GM23338 (cell line): ENCODE data around the gene PRKAR1B. TPM values are rescaled to one million over a fixed set of nuclear protein-coding genes. Genes with fewer than 3 reads are reported as not detected.

Experiments
- ATAC-seq: fragments of 200-7000 bp; cut with Tn5 transposase; 3 replicates; pipeline ENCODE4 v1.9.1; 2020
- DNase-seq: peaks from one replicate; pipeline ENCODE4 v3.0.0-alpha.2; 2015; ENCODE audit warnings: low spot score
- H2AFZ ChIP-seq: fragments of 200-600 bp; sonication (generic); 2 replicates; pipeline ENCODE4 v1.8.0; 2016; ENCODE audit warnings: antibody characterized with exemption, mild to moderate bottlenecking, moderate library complexity
- H3F3A ChIP-seq: fragments of 200-600 bp; sonication (generic); replicated peaks from 2 replicates; pipeline ENCODE4 v1.8.0; 2017; ENCODE audit warnings: antibody characterized with exemption, mixed run types, low read depth
- H3K27ac ChIP-seq: fragments of 200-600 bp; sonication (generic); 2 replicates; pipeline ENCODE4 v1.6.1; 2016; ENCODE audit warnings: low read depth
- H3K27me3 ChIP-seq: fragments of 200-600 bp; sonication (generic); 2 replicates; pipeline ENCODE4 v1.8.0; 2016; ENCODE audit warnings: mild to moderate bottlenecking, mixed run types, moderate library complexity; ENCODE audit not compliant: insufficient read depth
- H3K36me3 ChIP-seq: fragments of 200-600 bp; sonication (generic); 2 replicates; pipeline ENCODE4 v1.8.0; 2016; ENCODE audit warnings: mild to moderate bottlenecking; ENCODE audit not compliant: insufficient read depth
- H3K4me1 ChIP-seq: fragments of 200-600 bp; sonication (generic); 2 replicates; pipeline ENCODE4 v1.8.0; 2016; ENCODE audit warnings: mild to moderate bottlenecking, moderate library complexity; ENCODE audit not compliant: insufficient read depth
- H3K4me2 ChIP-seq: fragments of 200-600 bp; sonication (generic); 2 replicates; pipeline ENCODE4 v1.7.1; 2017; ENCODE audit warnings: mixed run types
- H3K4me3 ChIP-seq: fragments of 200-600 bp; sonication (generic); 2 replicates; pipeline ENCODE4 v1.6.1; 2016; ENCODE audit warnings: mixed run types
- H3K79me2 ChIP-seq: fragments of 200-600 bp; sonication (generic); replicated peaks from 2 replicates; pipeline ENCODE4 v1.8.0; 2017; ENCODE audit warnings: mild to moderate bottlenecking; ENCODE audit not compliant: insufficient read depth
- H3K9me2 ChIP-seq: fragments of 200-600 bp; sonication (generic); 2 replicates; pipeline ENCODE4 v1.8.0; 2017; ENCODE audit not compliant: insufficient read depth
- H4K20me1 ChIP-seq: fragments of 200-600 bp; sonication (generic); replicated peaks from 2 replicates; pipeline ENCODE4 v1.8.0; 2017; ENCODE audit warnings: mild to moderate bottlenecking; ENCODE audit not compliant: insufficient read depth
- H3K27ac Mint-ChIP-seq: 2 replicates; pipeline ENCODE4 v1.8.0; 2020; ENCODE audit warnings: inconsistent platforms, mild to moderate bottlenecking, moderate library complexity, mixed read lengths
- H3K27me3 Mint-ChIP-seq: 3 replicates; pipeline ENCODE4 v1.8.0; 2022; ENCODE audit warnings: low read depth, mild to moderate bottlenecking, moderate library complexity, mixed read lengths, inconsistent platforms; ENCODE audit not compliant: insufficient read depth, poor library complexity
- H3K36me3 Mint-ChIP-seq: 3 replicates; pipeline ENCODE4 v1.8.0; 2021; ENCODE audit warnings: low read depth, mild to moderate bottlenecking, inconsistent platforms, moderate library complexity, mixed read lengths
- H3K4me1 Mint-ChIP-seq: 3 replicates; pipeline ENCODE4 v1.8.0; 2020; ENCODE audit warnings: mild to moderate bottlenecking, inconsistent platforms, mixed read lengths
- H3K4me3 Mint-ChIP-seq: 3 replicates; pipeline ENCODE4 v1.8.0; 2021; ENCODE audit warnings: moderate library complexity, mild to moderate bottlenecking, inconsistent platforms, mixed read lengths
- H3K9me3 Mint-ChIP-seq: 3 replicates; pipeline ENCODE4 v1.8.0; 2020; ENCODE audit warnings: moderate library complexity, mild to moderate bottlenecking, inconsistent platforms, mixed read lengths
- CREB1 ChIP-seq: fragments of 250-450 bp; sonication (Bioruptor Pico); IDR thresholded peaks from 2 replicates; pipeline ENCODE4 v1.5.0; 2020; ENCODE audit warnings: low read depth, mild to moderate bottlenecking, moderate library complexity
- CTCF ChIP-seq, 2 experiments: fragments of 200-600 bp in 1 of 2; sonication (generic) in 1 of 2; conservative IDR thresholded peaks; 2 replicates each; pipeline versions ENCODE4 v1.5.1 to v1.6.1; 2016 to 2017; ENCODE audit warnings: antibody characterized with exemption in 2 of 2, low read depth in 2 of 2, mild to moderate bottlenecking in 2 of 2, moderate library complexity in 1 of 2
- ETS1 ChIP-seq: IDR thresholded peaks from 2 replicates; pipeline ENCODE4 v1.6.1; 2016; ENCODE audit warnings: antibody characterized with exemption
- EZH2 ChIP-seq: fragments of 200-600 bp; sonication (generic); IDR thresholded peaks from one replicate; pipeline ENCODE4 v1.8.0; 2017; ENCODE audit warnings: antibody characterized with exemption, mild to moderate bottlenecking, low read depth; ENCODE audit not compliant: unreplicated experiment
- JUNB ChIP-seq: IDR thresholded peaks from one replicate; pipeline ENCODE4 v1.6.1; 2016; ENCODE audit warnings: antibody characterized with exemption; ENCODE audit not compliant: unreplicated experiment
- POLR2AphosphoS5 ChIP-seq: IDR thresholded peaks from 2 replicates; pipeline ENCODE4 v1.6.1; 2016; ENCODE audit warnings: antibody characterized with exemption, low read depth
- REST ChIP-seq: IDR thresholded peaks from one replicate; pipeline ENCODE4 v1.6.1; 2018; ENCODE audit warnings: antibody characterized with exemption; ENCODE audit not compliant: unreplicated experiment
- STAT1 ChIP-seq: IDR thresholded peaks from one replicate; pipeline ENCODE4 v1.6.1; 2016; ENCODE audit warnings: antibody characterized with exemption; ENCODE audit not compliant: unreplicated experiment
- ZNF331 ChIP-seq: fragments of 250-450 bp; sonication (Bioruptor Pico); IDR thresholded peaks from 2 replicates; pipeline ENCODE4 v1.5.0; 2020; ENCODE audit warnings: low read depth, mild to moderate bottlenecking, moderate library complexity
- ZNF462 ChIP-seq: fragments of 250-450 bp; sonication (Bioruptor Pico); IDR thresholded peaks from 2 replicates; pipeline ENCODE4 v1.5.0; 2020; ENCODE audit warnings: mild to moderate bottlenecking, moderate library complexity
- polyA plus RNA-seq: library from polyadenylated mRNA; unstranded; fragments of >200 nt; fragmentation: Nextera tagmentation; extraction: Ambion mirVana; gene quantifications from 2 replicates; pipeline ENCODE4 v1.2.1, GENCODE V29; 2016
- total RNA-seq: library from RNA; depleted of rRNA; stranded (reverse); fragments of >200 nt; shearing (Covaris generic); gene quantifications from 2 replicates; pipeline ENCODE4 v1.2.3, GENCODE V29; 2014

Gene PRKAR1B
- total and polyA plus RNA-seq, 2 experiments from 2014 or later: 35.7 to 36.7 TPM

GRCh38 chr7:711922-712380, 15.1 kb downstream of the PRKAR1B start:
- Mint-ChIP-seq H3K27me3 (peaks cover 7% of the 10 kb centered on the region), H3K4me3 (peak overlapping the region; percentile 39; the same call in 1 of the 3 replicates), H3K36me3 (peaks cover 44% of the 10 kb centered on the region), H3K9me3 (no peaks in the 10 kb centered on the region; the same call in none of the 3 replicates), H3K4me1 (peaks cover 27% of the 10 kb centered on the region), H3K27ac (no peak overlapping the region)
- Histone ChIP-seq H2AFZ (no peak overlapping the region), H3K4me2 (peak overlapping the region; percentile 77), H3K36me3 (no peaks in the 10 kb centered on the region), H3K27ac (no peak overlapping the region), H4K20me1 (peaks cover 3% of the 10 kb centered on the region), H3K4me1 (peaks cover 3% of the 10 kb centered on the region; the same call in 1 of the 2 replicates), H3K79me2 (peaks cover 48% of the 10 kb centered on the region), H3K27me3 (no peaks in the 10 kb centered on the region), H3K9me2 (no peaks in the 10 kb centered on the region), H3K4me3 (peak overlapping the region; percentile 57), H3F3A (no peaks in the 10 kb centered on the region)
- DNase-seq (peak; percentile 45), ATAC-seq (peak; percentile 7; the same call in 2 of the 3 replicates)
- TF ChIP-seq JUNB (no peak), CREB1 (CRISPR knock-in tag) (no peak), ETS1 (no peak), CTCF (conservative IDR thresholded peaks at IDR 0.05; ENCODE audit: low read depth in 2 of 2) (no peak), STAT1 (no peak), ZNF331 (no peak), REST (no peak), ZNF462 (CRISPR knock-in tag) (no peak), POLR2AphosphoS5 (no peak), EZH2 (no peak)
